ENCODE results near the gene KDM2B.

KDM2B gene

GRCh38 chr12:121560392-121561008 is 20.3 kb downstream of the KDM2B start:
- DNase-seq, result peak; percentile 14

GRCh38 chr12:121558956-121559355 is 21.9 kb downstream of the KDM2B start:
- DNase-seq, result no peak

- DNase-seq, result no peak
These were observed 29.7 kb downstream of the KDM2B start for GRCh38 chr12:121550974-121551634.

GRCh38 chr12:121549075-121549474 is 31.7 kb downstream of the KDM2B start:
- no peak for DNase-seq

- no peak for DNase-seq
These were observed 35.3 kb downstream of the KDM2B start for GRCh38 chr12:121545480-121545879.

GRCh38 chr12:121543786-121544185 is 37.0 kb downstream of the KDM2B start:
- DNase-seq, result no peak

- no peak for DNase-seq
These were observed 40.9 kb downstream of the KDM2B start for GRCh38 chr12:121539908-121540307.

- DNase-seq, result no peak
These were observed 42.1 kb downstream of the KDM2B start for GRCh38 chr12:121538699-121539061.

- DNase-seq, result no peak
These were observed 42.8 kb downstream of the KDM2B start for GRCh38 chr12:121537814-121538698.

GRCh38 chr12:121536899-121537813 is 43.7 kb downstream of the KDM2B start:
- peak; percentile 43 for DNase-seq

GRCh38 chr12:121536054-121536898 is 44.5 kb downstream of the KDM2B start:
- peak; percentile 73 for DNase-seq

GRCh38 chr12:121535150-121536053 is 45.4 kb downstream of the KDM2B start:
- DNase-seq, result no peak

GRCh38 chr12:121534495-121535148 is 46.2 kb downstream of the KDM2B start:
- peak; percentile 92 for DNase-seq

GRCh38 chr12:121533394-121534090 is 47.3 kb downstream of the KDM2B start:
- no peak for DNase-seq

- DNase-seq, result no peak
These were observed 48.1 kb downstream of the KDM2B start for GRCh38 chr12:121532503-121533393.

GRCh38 chr12:121531356-121531750 is 49.5 kb downstream of the KDM2B start:
- no peak for DNase-seq

- peak; percentile 79 for DNase-seq
These were observed 50.0 kb downstream of the KDM2B start for GRCh38 chr12:121530600-121531355.

- no peak for DNase-seq
These were observed 51.6 kb downstream of the KDM2B start for GRCh38 chr12:121529184-121529583.

All from CD4-positive, alpha-beta T cell treated with Interleukin-4 for 4 hours (primary cell).